ENCODE results near the gene PRPF31. TPM values are rescaled to one million over a fixed set of nuclear protein-coding genes. Genes with fewer than 3 reads are reported as not detected.
A peak's percentile ranks its signal among the peaks of the same experiment; 100 is the strongest.

Gene PRPF31
- total and polyA plus RNA-seq, 9 of the 15 experiments (the other 6 are each of a cell fraction or from before 2014, with no cell fraction given) = 5.8 to 92.2 (median 69.2) TPM

- TF ChIP-seq SIN3A (IDR thresholded peaks at IDR 0.05; ENCODE audit: borderline replicate concordance in 2 of 2, control insufficient read depth in 1 of 2, low read depth in 2 of 2, low read length in 2 of 2) = peak in 1 of 2 experiments; percentile 87; a peak in 1 of 4 replicates
- peak; percentile 65 for TF ChIP-seq POU5F1 (IDR thresholded peaks at IDR 0.05; ENCODE audit: borderline replicate concordance, low read depth, low read length, partially characterized antibody)
- peak; percentile 82 for TF ChIP-seq POLR2B (IDR thresholded peaks at IDR 0.05; ENCODE audit: low read depth, partially characterized antibody)
- TF ChIP-seq HDGF (IDR thresholded peaks at IDR 0.05) = peak; percentile 100; the same call in 1 of the 2 replicates
- no peak for TF ChIP-seq TAF15 (IDR thresholded peaks at IDR 0.05; ENCODE audit: low read depth, low read length)
- no peak for TF ChIP-seq ZNF311 (CRISPR knock-in tag; IDR thresholded peaks at IDR 0.05)
- peak; percentile 99 for TF ChIP-seq ZBTB2 (IDR thresholded peaks at IDR 0.05)
- no peak for TF ChIP-seq EP300 (IDR thresholded peaks at IDR 0.05; ENCODE audit: low read length)
- TF ChIP-seq KDM1A (IDR thresholded peaks at IDR 0.05) = peak; percentile 99 to 100
- no peak for TF ChIP-seq ZNF217 (CRISPR knock-in tag; IDR thresholded peaks at IDR 0.05)
- no peak for TF ChIP-seq POLR2H (tag; IDR thresholded peaks at IDR 0.05; ENCODE audit: low read depth)
- TF ChIP-seq POLR2A (conservative IDR thresholded peaks at IDR 0.05) = peak; percentile 92
- TF ChIP-seq CGGBP1 (CRISPR knock-in tag; IDR thresholded peaks at IDR 0.05) = 0 out of 2 replicates have a peak, but pooled peaks have one; percentile 71
- peak; percentile 67; the same call in 1 of the 2 replicates for TF ChIP-seq ELF1 (tag; IDR thresholded peaks at IDR 0.05)
- TF ChIP-seq PTBP1 (IDR thresholded peaks at IDR 0.05; ENCODE audit: low read depth, low read length) = peak; percentile 92
- TF ChIP-seq ZBTB40 (IDR thresholded peaks at IDR 0.05) = peak; percentile 77
- TF ChIP-seq ZBTB40 (CRISPR knock-in tag; IDR thresholded peaks at IDR 0.05) = no peak; the same call in 1 of the 2 replicates
- TF ChIP-seq RBFOX2 (IDR thresholded peaks at IDR 0.05; ENCODE audit: low read depth, low read length) = peak; percentile 95
- peak; percentile 84 for TF ChIP-seq ZNF3 (CRISPR knock-in tag; IDR thresholded peaks at IDR 0.05)
Observed at GRCh38 chr19:54102421-54103169, 13.0 kb upstream of the PRPF31 start, which contains the start of gene NDUFA3 (continued).
